GM20000 (cell line): ENCODE data around the gene JARID2.

Source experiments
- DNase-seq: peaks from one replicate; pipeline ENCODE4 v3.0.0; 2012; ENCODE audit warnings: low spot score
- TF ChIP-seq, protein P1 (sequence below): IDR thresholded peaks from 2 replicates; pipeline ENCODE4 v1.5.1; 2012; ENCODE audit warnings: mild to moderate bottlenecking, control low read depth; ENCODE audit errors: extremely low read depth, missing control alignments

The JARID2 gene

DNA sequence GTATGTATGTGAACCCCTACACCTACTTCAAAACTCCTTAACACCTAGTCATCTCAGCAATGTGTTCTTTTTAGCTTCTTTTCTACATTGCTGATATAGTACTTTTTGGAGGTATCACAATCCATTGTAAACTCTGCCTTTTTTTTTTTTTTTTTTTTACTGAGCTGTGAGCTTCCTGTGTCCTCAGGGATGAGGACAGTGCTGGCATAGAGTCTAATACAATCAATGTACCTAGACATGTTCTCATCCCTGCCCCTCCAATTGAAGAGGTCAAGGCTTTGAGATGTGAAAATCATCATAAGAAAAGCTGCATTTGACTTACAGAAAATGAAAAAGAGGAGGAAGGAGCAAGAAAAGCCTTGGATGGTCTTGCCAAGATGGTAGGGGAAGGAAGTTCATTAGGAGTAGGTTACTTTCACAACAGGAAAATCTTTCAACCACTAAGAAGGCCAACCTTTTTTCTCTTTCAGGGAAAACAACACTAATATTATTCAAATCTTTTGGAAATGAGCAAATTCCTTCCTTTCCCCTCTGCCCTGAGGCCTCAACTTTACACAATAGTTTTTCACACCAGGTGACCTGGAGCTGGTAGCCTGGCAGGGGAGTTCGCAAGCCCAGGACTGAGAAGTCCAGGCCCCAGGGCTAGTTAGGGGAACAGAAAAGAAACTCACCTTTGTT is 2.8 kb upstream of the JARID2 start:
- TF ChIP-seq, protein P1, sequence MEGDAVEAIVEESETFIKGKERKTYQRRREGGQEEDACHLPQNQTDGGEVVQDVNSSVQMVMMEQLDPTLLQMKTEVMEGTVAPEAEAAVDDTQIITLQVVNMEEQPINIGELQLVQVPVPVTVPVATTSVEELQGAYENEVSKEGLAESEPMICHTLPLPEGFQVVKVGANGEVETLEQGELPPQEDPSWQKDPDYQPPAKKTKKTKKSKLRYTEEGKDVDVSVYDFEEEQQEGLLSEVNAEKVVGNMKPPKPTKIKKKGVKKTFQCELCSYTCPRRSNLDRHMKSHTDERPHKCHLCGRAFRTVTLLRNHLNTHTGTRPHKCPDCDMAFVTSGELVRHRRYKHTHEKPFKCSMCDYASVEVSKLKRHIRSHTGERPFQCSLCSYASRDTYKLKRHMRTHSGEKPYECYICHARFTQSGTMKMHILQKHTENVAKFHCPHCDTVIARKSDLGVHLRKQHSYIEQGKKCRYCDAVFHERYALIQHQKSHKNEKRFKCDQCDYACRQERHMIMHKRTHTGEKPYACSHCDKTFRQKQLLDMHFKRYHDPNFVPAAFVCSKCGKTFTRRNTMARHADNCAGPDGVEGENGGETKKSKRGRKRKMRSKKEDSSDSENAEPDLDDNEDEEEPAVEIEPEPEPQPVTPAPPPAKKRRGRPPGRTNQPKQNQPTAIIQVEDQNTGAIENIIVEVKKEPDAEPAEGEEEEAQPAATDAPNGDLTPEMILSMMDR: no peak
- no peak for DNase-seq

DNA sequence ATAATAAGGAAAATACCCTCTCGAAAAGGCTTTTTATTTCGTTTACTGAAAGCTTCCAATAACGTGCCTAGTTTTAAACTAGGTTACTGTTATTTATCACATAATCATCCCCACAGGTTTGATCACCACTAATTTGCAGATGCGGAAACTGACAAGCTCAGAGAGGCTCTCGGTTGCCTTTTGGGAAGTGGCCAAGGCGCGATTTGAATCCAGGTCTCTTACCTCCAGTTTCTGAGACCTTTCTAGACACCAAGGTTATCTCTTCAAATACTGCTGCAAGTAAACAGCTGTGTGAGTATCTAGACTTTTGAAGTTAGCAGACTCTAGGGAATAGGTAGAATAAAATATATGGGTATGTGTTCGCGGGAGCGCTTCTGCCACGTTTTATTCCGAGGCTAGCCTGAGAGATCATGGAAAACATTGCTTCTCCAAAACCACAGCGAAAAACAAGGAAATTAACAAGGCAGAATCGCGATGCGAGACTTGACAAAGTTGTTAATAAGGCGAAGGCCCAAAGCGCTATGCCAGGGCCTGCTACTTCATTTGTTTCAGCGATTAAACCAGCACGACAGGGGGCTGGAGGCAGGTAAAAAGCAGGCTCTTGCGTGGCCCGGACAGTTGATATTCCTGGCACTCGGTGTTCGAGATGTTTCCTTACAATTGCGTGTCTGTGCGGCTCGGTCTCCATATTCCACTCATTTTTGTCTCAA is 1.8 kb upstream of the JARID2 start:
- no peak for DNase-seq
- TF ChIP-seq, protein P1: no peak

DNA sequence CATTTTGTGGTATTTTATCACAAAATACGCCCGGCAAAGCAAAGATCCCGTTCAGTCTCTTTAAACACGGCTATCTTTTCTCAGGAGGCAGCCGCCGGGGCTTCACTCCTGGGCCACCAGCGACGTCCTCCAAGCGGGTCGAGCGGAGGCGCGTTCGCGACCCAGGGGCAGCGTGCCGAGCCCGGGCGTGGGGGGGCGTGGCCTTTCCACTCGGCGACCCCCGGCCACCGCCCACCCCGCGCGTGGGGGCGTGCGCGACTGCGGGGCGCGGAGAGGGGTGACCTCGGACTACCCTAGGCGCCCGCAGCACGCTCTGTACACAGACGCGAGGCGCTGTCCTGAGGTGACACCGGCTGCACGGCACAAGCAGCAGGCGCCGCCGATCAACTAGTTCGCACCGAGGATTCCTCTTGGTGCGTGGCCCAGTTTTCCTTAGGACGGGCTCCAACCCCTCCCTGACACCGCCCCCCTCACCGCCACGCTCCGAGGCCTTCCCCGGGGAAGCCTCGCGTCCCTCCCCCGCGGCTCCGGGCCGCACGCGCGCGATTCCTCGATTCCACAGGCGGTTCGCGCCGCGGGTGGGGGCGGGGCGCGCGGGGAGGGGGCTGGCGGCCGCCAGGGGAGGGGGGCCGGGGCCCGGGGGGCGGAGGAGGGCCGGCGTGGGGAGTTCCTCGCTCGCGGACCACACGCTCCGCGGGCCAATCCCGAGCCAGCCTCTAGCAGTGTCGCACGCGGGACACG is 1.1 kb upstream of the JARID2 start:
- DNase-seq: peak; percentile 77
- TF ChIP-seq, protein P1: no peak

DNA sequence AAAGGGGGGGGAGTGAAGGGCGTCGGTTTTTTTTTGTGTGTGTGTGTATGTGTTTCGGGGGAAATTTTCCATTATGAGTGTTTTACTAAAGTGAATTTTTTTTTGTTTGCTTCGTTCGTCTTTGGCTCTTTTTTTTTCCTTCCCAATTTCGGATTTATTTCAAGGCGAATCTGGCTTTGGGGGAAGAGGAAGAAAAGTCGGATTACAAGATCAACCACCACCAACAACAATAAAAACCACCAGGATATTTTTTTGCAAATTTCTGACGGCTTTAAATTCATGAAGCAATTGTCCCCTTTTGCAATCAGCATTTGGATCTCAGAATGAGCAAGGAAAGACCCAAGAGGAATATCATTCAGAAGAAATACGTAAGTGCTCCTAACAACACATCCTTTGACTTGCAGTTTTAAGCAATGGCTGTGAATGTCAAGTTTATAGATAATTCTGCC is 372 bp downstream of the JARID2 start:
- DNase-seq: no peak

DNA sequence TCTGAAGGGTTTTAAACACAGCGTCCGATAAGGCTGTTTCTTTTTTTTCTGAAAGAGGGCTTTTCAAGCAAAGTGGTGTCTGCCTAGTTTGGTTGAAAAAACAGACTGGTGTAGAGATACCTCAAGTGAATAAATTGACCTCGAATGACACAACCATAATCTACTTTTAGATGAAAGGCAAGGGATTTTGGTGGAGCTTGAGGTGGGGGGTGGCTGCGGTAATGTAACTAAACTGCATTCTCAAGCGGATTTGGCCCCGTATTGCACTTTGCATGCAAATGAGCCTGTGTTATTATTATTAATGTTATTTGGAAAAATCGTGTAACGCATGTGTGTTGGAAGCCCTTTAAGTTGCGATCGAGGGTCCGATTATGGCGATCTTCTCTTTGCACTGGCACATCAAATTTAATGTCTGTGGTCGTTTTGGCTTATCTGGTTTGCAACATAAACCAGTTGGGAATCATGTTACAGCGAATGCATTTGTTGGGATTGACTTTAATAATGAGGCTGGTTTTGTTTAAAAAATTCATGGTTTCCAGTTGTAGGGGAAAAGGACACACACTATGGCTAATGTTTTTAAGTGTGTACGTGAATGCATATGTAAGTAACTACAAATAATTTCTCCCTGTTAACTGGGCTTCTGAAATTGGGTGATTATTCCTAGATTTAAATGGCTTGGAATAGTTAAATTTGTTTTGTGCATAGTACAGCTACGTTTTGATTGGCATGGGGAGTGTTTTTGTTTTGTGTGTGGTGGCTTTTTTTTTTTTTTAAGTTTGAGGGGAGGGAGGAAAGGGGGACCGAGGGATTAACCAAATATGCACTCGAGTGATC is 1.0 kb downstream of the JARID2 start:
- DNase-seq: no peak
- TF ChIP-seq, protein P1: no peak

More for the DNA sequence above, 372 bp downstream of the JARID2 start:
- TF ChIP-seq, protein P1: no peak

DNA sequence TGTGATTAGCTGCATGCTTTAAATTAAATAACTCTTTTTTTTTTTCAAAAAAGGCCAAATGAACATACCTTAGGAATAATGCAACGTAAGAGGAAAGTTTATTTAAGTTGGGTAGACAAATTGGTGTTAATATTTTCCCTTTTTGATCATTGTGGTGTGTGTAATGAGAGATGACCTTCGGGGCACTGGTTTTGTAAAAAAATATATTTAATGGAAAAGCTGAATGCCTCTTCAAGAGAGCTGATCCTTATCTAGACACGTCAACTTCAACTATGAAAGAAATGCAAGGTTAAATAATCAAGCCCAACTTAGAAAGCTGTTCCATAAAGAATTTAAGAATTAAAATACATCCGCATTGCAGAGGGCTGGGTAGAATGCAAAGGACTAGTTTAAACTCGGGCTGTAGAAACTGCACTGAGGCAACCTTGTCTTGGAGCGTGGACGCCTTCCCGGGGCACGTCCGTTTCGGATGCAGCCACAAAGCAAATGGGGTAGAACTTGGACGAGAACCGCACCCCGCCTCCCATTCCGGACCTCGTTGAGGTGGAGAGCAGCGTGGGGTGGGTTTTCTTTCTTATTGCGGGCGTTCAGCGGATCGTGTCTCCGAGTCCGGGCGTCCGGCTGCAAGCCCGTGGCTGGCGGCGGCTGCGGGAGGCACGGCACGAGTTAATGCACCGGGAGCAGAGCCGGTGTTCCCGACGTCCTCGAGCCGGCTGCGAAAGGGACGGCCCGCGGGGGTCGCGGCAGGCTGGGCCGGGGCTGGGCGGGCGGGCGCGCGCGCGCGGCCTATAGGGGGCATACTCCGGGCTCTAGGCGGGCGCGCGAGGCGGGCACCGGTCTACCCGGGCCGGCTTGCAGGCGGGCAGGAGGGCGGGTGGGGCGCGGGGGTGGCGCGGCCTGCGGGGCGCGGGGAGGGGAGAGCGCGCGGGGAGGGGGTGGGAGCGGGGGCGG is 1.9 kb downstream of the JARID2 start:
- peak; percentile 71 for DNase-seq
- TF ChIP-seq, protein P1: peak; percentile 26
